ENCODE measurements around the gene FBXW7. TPM values are rescaled to one million over a fixed set of nuclear protein-coding genes. Genes with fewer than 3 reads are reported as not detected.

The FBXW7 gene
- total and polyA plus RNA-seq, 2 of the 8 experiments (the other 6 are each of a cell fraction or from before 2014, with no cell fraction given), result 6.0 to 26.7 TPM

DNA sequence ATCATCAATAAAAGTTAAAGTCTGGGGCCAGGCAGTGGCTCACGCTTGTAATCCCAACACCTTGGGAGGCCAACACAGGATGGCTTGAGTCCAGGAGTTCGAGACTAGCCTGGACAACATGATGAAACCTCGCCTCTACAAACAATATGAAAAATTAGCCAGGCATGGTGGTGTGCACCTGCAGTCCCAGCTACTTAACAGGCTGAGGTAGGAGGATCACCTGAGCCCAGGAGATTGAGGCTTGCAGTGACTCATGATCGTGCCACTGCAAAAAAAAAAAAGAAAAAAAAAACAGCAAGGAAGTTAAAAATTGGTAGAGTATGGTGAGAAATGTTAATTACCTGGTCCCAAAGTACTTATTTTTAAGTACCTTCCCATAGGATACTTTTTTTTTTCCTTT, 27.5 kb downstream of the FBXW7 start:
- H2BK15ac ChIP-seq (ENCODE audit: low read length), result no peak overlapping the region
- H4K5ac ChIP-seq (ENCODE audit: insufficient read length, low read depth, low read length), result no peak overlapping the region
- no peaks in the 10 kb centered on the region for H3K27me3 ChIP-seq (replicated peaks in 1 of 4; ENCODE audit: control insufficient read depth in 3 of 4, extremely low read depth in 1 of 4, insufficient read depth in 3 of 4, low read length in 3 of 4)
- H3K56ac ChIP-seq (replicated peaks; ENCODE audit: insufficient read length, low read depth, low read length), result no peak overlapping the region
- H2AFZ ChIP-seq (ENCODE audit: low read length), result no peak overlapping the region
- no peak overlapping the region for H2BK120ac ChIP-seq (replicated peaks; ENCODE audit: low read depth, low read length)
- FAIRE-seq, result no peak
- no peak overlapping the region for H2AK5ac ChIP-seq (ENCODE audit: low read depth, low read length)
- H3K18ac ChIP-seq (ENCODE audit: extremely low read depth, low read length), result no peak overlapping the region
- no peaks in the 10 kb centered on the region for H3K9me3 ChIP-seq (ENCODE audit: insufficient read depth in 2 of 2, low read depth in 1 of 2, low read length in 1 of 2)
- H3K4me3 ChIP-seq (ENCODE audit: extremely low read depth in 1 of 4, insufficient read depth in 2 of 4, low read depth in 3 of 4, low read length in 4 of 4), result no peak overlapping the region
- H4K91ac ChIP-seq (replicated peaks; ENCODE audit: insufficient read length, low read length), result no peak overlapping the region
- ChIA-PET POLR2A (ENCODE audit: partially characterized antibody) (no interaction called here), CTCF (ENCODE audit: partially characterized antibody) (interaction anchor here (0.7 kb wide), 1 partner anchor 73 kb away, joined by 3 read pairs; no protein-coding TSS in a partner anchor)
- TF ChIP-seq, protein P1, sequence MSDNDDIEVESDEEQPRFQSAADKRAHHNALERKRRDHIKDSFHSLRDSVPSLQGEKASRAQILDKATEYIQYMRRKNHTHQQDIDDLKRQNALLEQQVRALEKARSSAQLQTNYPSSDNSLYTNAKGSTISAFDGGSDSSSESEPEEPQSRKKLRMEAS (IDR thresholded peaks at IDR 0.05), result no peak
- TF ChIP-seq GTF2F1 (IDR thresholded peaks at IDR 0.05; ENCODE audit: borderline replicate concordance, low read depth, low read length) (no peak), RNF2 (IDR thresholded peaks at IDR 0.05; ENCODE audit: borderline replicate concordance, low read depth, low read length, missing control alignments, poor library complexity, severe bottlenecking) (no peak)
- no peak overlapping the region for H2BK12ac ChIP-seq (ENCODE audit: low read depth, low read length)
- H3K23ac ChIP-seq (ENCODE audit: insufficient read length), result no peak overlapping the region
- DNase-seq (ENCODE audit: low read depth in 1 of 2, low spot score in 2 of 2), result no peak
- no peak overlapping the region for H3K4me2 ChIP-seq (ENCODE audit: insufficient read depth in 1 of 2, low read depth in 2 of 2, low read length in 2 of 2)
- no peak overlapping the region for H2BK5ac ChIP-seq (ENCODE audit: low read depth, low read length)
- no peaks in the 10 kb centered on the region for H3K23me2 ChIP-seq (ENCODE audit: low read depth, low read length)
- H3K4ac ChIP-seq (replicated peaks; ENCODE audit: insufficient read length, low read depth, low read length), result no peak overlapping the region
- peaks cover 0 to 73% of the 10 kb centered on the region in 2 experiments; a peak in 2 of 4 replicates for H3K79me2 ChIP-seq (ENCODE audit: control insufficient read depth in 1 of 2, insufficient read depth in 2 of 2, low read length in 2 of 2)
- no peak overlapping the region for H3K27ac ChIP-seq (ENCODE audit: low read depth, low read length)
- WGBS, 2 experiments (ENCODE audit: extremely low coverage in 1 of 2, insufficient coverage in 1 of 2, insufficient read length in 1 of 2, insufficient replicate concordance in 2 of 2, low coverage in 1 of 2, low lambda C conversion rate in 2 of 2, missing lambda C conversion rate in 1 of 2), result 88% methylated on average over 3 of the region's 4 CpGs; no CpG with 5 or more reads in 1 of the 2 experiments
- H3K4me1 ChIP-seq (replicated peaks in 1 of 4; ENCODE audit: control insufficient read depth in 3 of 4, insufficient read depth in 4 of 4, low read length in 3 of 4), result peaks cover 0 to 3% (median 0%) of the 10 kb centered on the region in 4 experiments; a peak in 1 of 7 replicates
- no peak overlapping the region for H3K14ac ChIP-seq (ENCODE audit: insufficient read length)
- H4K8ac ChIP-seq (ENCODE audit: extremely low read depth, insufficient read depth, low read length), result no peak overlapping the region
- no peak overlapping the region for H3K9ac ChIP-seq (replicated peaks in 1 of 4; ENCODE audit: extremely low read depth in 1 of 4, low read depth in 3 of 4, low read length in 3 of 4)
- H4K20me1 ChIP-seq (replicated peaks in 1 of 2; ENCODE audit: control insufficient read depth in 1 of 2, insufficient read depth in 2 of 2, low read length in 2 of 2), result peaks cover 0 to 1% of the 10 kb centered on the region in 2 experiments
- no peaks in the 10 kb centered on the region; the same call in 1 of the 2 replicates for H3K79me1 ChIP-seq (ENCODE audit: low read depth, low read length)
- H3K36me3 ChIP-seq (ENCODE audit: control insufficient read depth in 2 of 4, insufficient read depth in 4 of 4, low read length in 3 of 4), result no peaks in the 10 kb centered on the region
- H2BK20ac ChIP-seq (ENCODE audit: low read length), result no peak overlapping the region
